SIG-M5 treated with dmso at 0.1 percent for 504 hours (cell line): ENCODE measurements around the gene ANK2.
A peak's percentile ranks its signal among the peaks of the same experiment; 100 is the strongest.
"Not testable (repeated sequence)": the region's sequence is repeated elsewhere in the genome, so short reads cannot be mapped to it uniquely, and the experiment has no call there.

Experiments
- DNase-seq: peaks from one replicate; lab custom pipeline; 2025; ENCODE audit not compliant: unreplicated experiment; lab: John Stamatoyannopoulos, UW

The ANK2 gene

GRCh38 chr4:113146876-113147358 is 97.5 kb downstream of the ANK2 start:
- DNase-seq: no peak

- peak; percentile 10 for DNase-seq
Measured at GRCh38 chr4:113147498-113148111, 98.2 kb downstream of the ANK2 start.

GRCh38 chr4:113148925-113149324 is 99.5 kb downstream of the ANK2 start:
- peak; percentile 7 for DNase-seq

- DNase-seq: peak; percentile 10
Measured at GRCh38 chr4:113153529-113154101, 104.2 kb downstream of the ANK2 start.

GRCh38 chr4:113154281-113154680 is 104.8 kb downstream of the ANK2 start:
- DNase-seq: no peak

- no peak for DNase-seq
Measured at GRCh38 chr4:113157086-113157857, 107.8 kb downstream of the ANK2 start.

GRCh38 chr4:113159942-113160545 is 110.6 kb downstream of the ANK2 start:
- DNase-seq: no peak

GRCh38 chr4:113160548-113160947 is 111.1 kb downstream of the ANK2 start:
- DNase-seq: no peak

GRCh38 chr4:113162089-113162488 is 112.6 kb downstream of the ANK2 start:
- DNase-seq: no peak

- DNase-seq: no peak
Measured at GRCh38 chr4:113169368-113169767, 119.9 kb downstream of the ANK2 start.

- no peak for DNase-seq
Measured at GRCh38 chr4:113170115-113170804, 120.8 kb downstream of the ANK2 start.

- DNase-seq: no peak
Measured at GRCh38 chr4:113170805-113171468, 121.5 kb downstream of the ANK2 start.

- no peak for DNase-seq
Measured at GRCh38 chr4:113173126-113173792, 123.8 kb downstream of the ANK2 start.

- DNase-seq: no peak
Measured at GRCh38 chr4:113173793-113174264, 124.4 kb downstream of the ANK2 start.

GRCh38 chr4:113179091-113179490 is 129.6 kb downstream of the ANK2 start:
- DNase-seq: no peak

GRCh38 chr4:113179996-113180395 is 130.5 kb downstream of the ANK2 start:
- DNase-seq: no peak

GRCh38 chr4:113181289-113182007 is 132.0 kb downstream of the ANK2 start:
- DNase-seq: peak; percentile 5

- no peak for DNase-seq
Measured at GRCh38 chr4:113183032-113183605, 133.7 kb downstream of the ANK2 start.

GRCh38 chr4:113186220-113186619 is 136.8 kb downstream of the ANK2 start:
- DNase-seq: not testable (repeated sequence)
